Tibial nerve (tissue), 4 donors: Measurements from ENCODE around the gene DRD1.

Experiments
- EP300 ChIP-seq, 2 donors: sonication (generic); formaldehyde crosslinking; IDR thresholded peaks; one replicate each; pipeline ENCODE4 v1.6.1; 2017; ENCODE audit warnings: antibody characterized with exemption in 2 of 2, mild to moderate bottlenecking in 1 of 2
- POLR2A ChIP-seq, 2 donors: fragments of 450-650 bp; IDR thresholded peaks; one replicate each; pipeline ENCODE4 v1.6.1; 2017; ENCODE audit warnings: antibody characterized with exemption in 2 of 2, mild to moderate bottlenecking in 2 of 2, moderate library complexity in 2 of 2
- TF ChIP-seq, protein P1 (sequence below), 5 experiments: fragments of 200-600 bp in 3 of 5; fragments of 450-650 bp in 2 of 5; sonication (generic) in 3 of 5; IDR thresholded peaks; one replicate each; pipeline ENCODE4 v1.5.1; 2016 to 2019; ENCODE audit warnings: antibody characterized with exemption in 5 of 5, mild to moderate bottlenecking in 3 of 5, moderate library complexity in 2 of 5

DNA sequence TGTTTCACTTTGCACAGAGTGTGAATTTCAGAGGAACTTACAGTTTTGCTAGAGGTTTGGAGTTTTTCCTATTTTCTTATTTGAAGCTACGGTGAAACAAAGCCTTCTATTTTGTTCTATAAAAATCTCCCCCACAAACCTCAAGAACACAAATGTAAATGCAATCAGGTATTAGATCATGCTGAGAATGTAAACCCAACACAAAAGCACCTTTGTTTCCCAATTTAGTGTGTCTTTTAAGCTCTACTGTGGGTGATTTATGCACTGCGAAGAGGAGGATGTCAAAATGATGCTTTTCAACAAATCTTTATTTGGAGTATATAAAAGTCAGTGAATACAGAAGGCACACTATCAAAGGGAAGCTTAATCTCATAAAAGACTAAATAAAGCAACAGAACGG, 4.3 kb upstream of the DRD1 start:
- TF ChIP-seq, protein P1, sequence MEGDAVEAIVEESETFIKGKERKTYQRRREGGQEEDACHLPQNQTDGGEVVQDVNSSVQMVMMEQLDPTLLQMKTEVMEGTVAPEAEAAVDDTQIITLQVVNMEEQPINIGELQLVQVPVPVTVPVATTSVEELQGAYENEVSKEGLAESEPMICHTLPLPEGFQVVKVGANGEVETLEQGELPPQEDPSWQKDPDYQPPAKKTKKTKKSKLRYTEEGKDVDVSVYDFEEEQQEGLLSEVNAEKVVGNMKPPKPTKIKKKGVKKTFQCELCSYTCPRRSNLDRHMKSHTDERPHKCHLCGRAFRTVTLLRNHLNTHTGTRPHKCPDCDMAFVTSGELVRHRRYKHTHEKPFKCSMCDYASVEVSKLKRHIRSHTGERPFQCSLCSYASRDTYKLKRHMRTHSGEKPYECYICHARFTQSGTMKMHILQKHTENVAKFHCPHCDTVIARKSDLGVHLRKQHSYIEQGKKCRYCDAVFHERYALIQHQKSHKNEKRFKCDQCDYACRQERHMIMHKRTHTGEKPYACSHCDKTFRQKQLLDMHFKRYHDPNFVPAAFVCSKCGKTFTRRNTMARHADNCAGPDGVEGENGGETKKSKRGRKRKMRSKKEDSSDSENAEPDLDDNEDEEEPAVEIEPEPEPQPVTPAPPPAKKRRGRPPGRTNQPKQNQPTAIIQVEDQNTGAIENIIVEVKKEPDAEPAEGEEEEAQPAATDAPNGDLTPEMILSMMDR (IDR thresholded peaks at IDR 0.05), result no peak
- TF ChIP-seq EP300 (IDR thresholded peaks at IDR 0.05), result no peak
- TF ChIP-seq POLR2A (IDR thresholded peaks at IDR 0.05), result no peak
